GM12865 (cell line): Measurements from ENCODE around the gene AFG1L.

Experiments used
- DNase-seq: peaks from one replicate; pipeline ENCODE4 v3.0.0; 2010; ENCODE audit warnings: low read depth
- H3K4me3 ChIP-seq: 2 replicates; pipeline ENCODE4 v1.5.1; 2011; ENCODE audit warnings: mild to moderate bottlenecking, low read depth, low read length, control low read depth
- TF ChIP-seq, protein P1 (sequence below): IDR thresholded peaks from 2 replicates; pipeline ENCODE4 v1.5.1; 2011; ENCODE audit warnings: low read length, control low read depth, low read depth, inconsistent platforms; ENCODE audit not compliant: insufficient read depth; ENCODE audit errors: missing control alignments

The AFG1L gene

DNA sequence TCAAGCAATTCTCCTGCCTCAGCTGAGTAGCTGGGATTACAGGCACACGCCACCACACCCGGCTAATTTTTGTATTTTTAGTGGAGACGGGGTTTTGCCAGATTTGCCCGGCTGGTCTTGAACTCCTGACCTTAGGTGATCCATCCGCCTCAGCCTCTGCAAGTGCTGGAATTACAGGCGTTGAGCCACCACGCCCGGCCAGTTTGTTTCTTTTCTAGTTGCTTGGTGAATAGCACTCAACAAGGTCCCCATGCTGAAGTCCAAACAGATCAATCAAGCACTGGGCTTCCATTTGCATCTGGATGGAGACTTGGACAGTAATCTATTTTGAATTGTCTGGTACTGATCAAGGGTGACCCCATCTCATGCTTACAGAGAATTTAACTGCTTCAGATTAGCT lies 157.0 kb downstream of the AFG1L start:
- TF ChIP-seq, protein P1, sequence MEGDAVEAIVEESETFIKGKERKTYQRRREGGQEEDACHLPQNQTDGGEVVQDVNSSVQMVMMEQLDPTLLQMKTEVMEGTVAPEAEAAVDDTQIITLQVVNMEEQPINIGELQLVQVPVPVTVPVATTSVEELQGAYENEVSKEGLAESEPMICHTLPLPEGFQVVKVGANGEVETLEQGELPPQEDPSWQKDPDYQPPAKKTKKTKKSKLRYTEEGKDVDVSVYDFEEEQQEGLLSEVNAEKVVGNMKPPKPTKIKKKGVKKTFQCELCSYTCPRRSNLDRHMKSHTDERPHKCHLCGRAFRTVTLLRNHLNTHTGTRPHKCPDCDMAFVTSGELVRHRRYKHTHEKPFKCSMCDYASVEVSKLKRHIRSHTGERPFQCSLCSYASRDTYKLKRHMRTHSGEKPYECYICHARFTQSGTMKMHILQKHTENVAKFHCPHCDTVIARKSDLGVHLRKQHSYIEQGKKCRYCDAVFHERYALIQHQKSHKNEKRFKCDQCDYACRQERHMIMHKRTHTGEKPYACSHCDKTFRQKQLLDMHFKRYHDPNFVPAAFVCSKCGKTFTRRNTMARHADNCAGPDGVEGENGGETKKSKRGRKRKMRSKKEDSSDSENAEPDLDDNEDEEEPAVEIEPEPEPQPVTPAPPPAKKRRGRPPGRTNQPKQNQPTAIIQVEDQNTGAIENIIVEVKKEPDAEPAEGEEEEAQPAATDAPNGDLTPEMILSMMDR, result no peak
- H3K4me3 ChIP-seq, result no peak overlapping the region
- no peak for DNase-seq

DNA sequence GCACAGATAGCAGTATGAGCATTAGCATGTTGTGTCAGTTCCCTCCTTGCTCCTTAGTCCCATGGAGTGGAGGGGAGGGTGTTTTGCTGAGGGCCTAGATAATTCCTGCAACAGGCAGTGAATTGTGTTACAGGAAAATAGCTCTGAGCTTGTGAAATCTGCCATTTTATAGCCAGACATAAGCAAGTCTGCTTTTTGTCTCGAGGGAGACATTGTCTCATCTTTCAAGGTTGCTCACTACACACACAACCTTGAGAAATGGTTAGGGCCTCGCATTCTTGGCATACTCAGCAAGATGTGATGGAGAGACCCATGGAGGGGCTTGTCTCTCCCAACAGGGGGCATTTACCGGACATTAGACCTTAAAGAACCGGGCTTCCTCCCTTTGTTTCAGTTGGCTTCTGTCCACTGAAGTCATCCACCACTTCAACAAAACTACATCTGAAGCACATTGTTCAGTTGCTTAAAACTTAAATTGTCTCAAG lies 157.9 kb downstream of the AFG1L start:
- no peak overlapping the region for H3K4me3 ChIP-seq
- TF ChIP-seq, protein P1, result no peak

DNA sequence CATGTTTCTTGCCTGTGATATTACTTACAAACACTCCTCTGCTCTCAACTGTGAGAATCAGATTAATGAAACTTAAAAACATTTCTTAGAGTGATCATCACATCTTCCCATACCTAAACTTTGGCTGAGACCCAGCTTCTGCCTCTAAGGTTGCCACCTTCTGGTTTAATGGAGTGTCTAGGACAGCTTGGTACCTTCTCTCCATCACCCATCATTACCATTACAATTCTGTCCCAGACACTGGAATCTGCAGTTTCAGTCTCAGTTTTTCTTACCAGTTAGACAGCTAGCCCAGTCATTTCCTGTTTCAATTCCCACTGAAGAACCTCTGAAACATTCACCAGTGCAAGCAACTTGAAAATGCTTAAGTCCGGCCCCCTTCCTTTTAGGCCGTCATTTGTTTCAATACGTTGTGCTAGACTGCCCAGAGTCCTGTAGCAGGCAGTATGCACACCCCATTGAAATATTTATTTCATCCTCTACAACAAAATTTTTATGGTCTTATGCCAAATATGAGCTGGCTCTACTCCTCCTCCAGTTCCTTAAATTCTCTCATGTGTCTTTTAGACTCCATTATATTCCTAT lies 158.8 kb downstream of the AFG1L start:
- H3K4me3 ChIP-seq, result no peak overlapping the region
- TF ChIP-seq, protein P1, result no peak
- peak; percentile 26 for DNase-seq

More for the DNA sequence above, 157.9 kb downstream of the AFG1L start:
- DNase-seq, result no peak

DNA sequence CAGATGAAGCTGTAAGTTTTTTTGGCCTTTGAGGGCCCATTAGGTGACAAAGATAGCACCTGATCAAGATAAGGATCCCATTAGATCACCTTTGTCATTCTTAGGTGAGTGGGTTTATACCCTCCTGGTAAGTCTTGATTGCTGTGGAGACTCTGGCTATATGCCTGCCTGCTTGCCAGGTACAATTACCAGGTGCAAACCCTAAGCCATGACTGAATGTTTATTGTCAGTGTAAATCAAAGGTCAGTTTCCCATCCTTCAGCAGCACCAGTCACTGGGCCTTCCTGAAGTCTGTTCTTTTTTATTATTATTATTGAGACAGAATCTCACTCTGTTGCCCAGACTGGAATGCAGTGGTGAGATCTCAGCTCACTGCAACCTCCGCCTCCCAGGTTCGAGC lies 159.5 kb downstream of the AFG1L start:
- DNase-seq, result no peak
- H3K4me3 ChIP-seq, result no peak overlapping the region
- TF ChIP-seq, protein P1, result no peak

DNA sequence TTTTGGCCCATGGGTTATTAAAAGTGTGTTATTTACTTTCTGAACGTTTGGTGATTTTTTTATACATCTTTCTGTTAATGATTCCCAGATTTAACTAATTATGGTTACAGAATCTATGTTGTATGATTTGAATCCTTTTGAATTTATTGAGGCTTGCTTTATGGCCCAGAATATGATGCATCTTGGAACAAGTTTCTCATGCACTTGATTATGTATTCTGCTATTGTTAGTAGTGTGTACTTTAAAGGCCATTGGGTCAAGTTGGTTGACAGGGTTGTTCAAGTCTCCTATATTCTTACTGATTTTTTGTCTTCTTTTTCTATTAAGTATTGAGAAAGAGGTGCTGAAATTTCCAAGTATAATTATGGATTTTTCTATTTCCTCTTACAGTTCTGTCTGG lies 160.8 kb downstream of the AFG1L start:
- TF ChIP-seq, protein P1, result no peak
- no peak overlapping the region for H3K4me3 ChIP-seq
- DNase-seq, result no peak

DNA sequence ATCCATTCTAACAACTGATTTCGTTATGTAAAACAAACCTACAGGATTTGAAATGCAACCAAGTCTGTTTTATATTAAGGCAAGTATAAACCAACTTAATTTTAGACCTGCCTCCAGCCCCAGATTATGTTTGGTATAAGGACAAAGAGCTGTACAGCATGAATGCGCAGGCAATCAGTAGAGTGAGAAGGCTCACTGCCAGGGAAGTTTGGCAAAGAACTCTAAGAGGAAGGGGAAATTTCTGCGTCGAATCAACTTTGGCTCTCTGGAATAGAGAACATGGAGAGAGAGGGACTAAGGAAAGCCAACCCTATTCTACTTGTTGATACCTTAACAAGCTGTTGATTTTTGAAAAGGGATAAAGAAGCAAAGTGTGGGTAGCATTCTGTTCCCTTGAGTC lies 168.9 kb downstream of the AFG1L start:
- TF ChIP-seq, protein P1, result no peak
- H3K4me3 ChIP-seq, result no peak overlapping the region
- DNase-seq, result no peak
